ENCODE results near the gene OSBPL7.

Gene OSBPL7

DNA sequence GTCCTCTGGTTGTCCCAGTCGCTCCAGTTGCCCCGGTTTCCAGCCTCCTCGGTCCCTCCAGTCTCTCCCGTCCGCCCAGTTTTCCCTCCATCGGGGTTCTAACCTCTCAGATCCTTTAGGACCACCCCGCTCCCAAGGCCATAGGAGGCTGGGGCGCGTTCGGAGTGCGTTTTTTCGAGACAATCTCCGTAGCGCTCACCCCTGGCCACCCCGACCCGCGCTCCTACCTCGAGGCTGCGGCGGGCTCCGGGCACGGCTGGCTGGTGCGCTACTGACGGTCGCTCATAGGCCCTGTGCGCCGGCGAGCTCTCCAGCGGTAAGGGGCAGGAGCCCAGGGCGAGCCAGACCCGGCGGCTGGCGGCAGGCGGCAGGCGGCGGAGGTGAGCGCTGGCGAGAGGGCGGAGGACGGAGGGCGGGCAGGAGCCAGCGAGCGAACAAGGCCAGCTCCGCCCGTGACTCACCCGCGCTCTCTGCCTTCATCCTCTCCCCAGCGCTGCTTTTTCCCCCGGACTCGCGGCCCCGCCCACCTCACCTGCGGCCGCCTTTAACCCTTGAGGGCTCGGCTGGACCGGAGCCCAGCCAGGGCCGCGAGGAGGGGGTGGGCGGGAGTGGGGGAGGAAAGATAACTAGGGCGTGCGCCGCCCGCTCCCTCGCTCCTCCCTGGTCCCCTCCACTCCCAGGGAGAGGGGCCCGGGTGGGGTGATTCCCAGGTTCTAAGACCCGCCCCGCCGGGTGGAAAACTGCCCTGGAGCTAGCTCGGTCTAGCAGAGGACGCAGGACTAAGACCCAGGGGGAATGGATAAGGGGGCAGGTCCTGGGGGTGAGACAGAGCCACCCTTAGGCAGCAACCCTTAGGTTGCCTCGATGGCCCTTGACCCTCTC is 29.3 kb upstream of the OSBPL7 start, which contains the start of gene SP6:
Gene SP6, minus strand, starts transcription at position 472 of the 882 bp plus-strand sequence. CDS start 2,734 bp downstream, outside the sequence.
- DNase-seq (ENCODE audit: insufficient read length, low spot score) (no peak), FAIRE-seq (no peak)
- TF ChIP-seq TAF1 (IDR thresholded peaks at IDR 0.05; ENCODE audit: low read depth, low read length) (no peak), PAX5 (IDR thresholded peaks at IDR 0.05; ENCODE audit: insufficient read depth, low read length, severe bottlenecking) (no peak), SPI1 (IDR thresholded peaks at IDR 0.05; ENCODE audit: low read depth, low read length) (no peak), POLR2A (IDR thresholded peaks at IDR 0.05; ENCODE audit: low read depth, low read length) (no peak), POU2F2 (IDR thresholded peaks at IDR 0.05; ENCODE audit: low read depth, low read length) (no peak), POLR2AphosphoS5 (IDR thresholded peaks at IDR 0.05; ENCODE audit: low read depth, low read length) (no peak)

- TF ChIP-seq POLR2AphosphoS5 (IDR thresholded peaks at IDR 0.05; ENCODE audit: low read depth, low read length), result no peak
- TF ChIP-seq POLR2A (IDR thresholded peaks at IDR 0.05; ENCODE audit: low read depth, low read length), result no peak
- TF ChIP-seq POU2F2 (IDR thresholded peaks at IDR 0.05; ENCODE audit: low read depth, low read length), result no peak
- TF ChIP-seq TAF1 (IDR thresholded peaks at IDR 0.05; ENCODE audit: low read depth, low read length), result no peak
- no peak for TF ChIP-seq SPI1 (IDR thresholded peaks at IDR 0.05; ENCODE audit: low read depth, low read length)
- DNase-seq (ENCODE audit: insufficient read length, low spot score) (no peak), FAIRE-seq (no peak)
Observed at GRCh38 chr17:47850373-47850691, 28.7 kb upstream of the OSBPL7 start.

- TF ChIP-seq SPI1 (IDR thresholded peaks at IDR 0.05; ENCODE audit: low read depth, low read length) (no peak), TAF1 (IDR thresholded peaks at IDR 0.05; ENCODE audit: low read depth, low read length) (no peak), POU2F2 (IDR thresholded peaks at IDR 0.05; ENCODE audit: low read depth, low read length) (no peak), PAX5 (IDR thresholded peaks at IDR 0.05; ENCODE audit: insufficient read depth, low read length, severe bottlenecking) (no peak)
- DNase-seq (ENCODE audit: insufficient read length, low spot score) (no peak), FAIRE-seq (no peak)
Observed at GRCh38 chr17:47848198-47848513, 26.6 kb upstream of the OSBPL7 start.

DNA sequence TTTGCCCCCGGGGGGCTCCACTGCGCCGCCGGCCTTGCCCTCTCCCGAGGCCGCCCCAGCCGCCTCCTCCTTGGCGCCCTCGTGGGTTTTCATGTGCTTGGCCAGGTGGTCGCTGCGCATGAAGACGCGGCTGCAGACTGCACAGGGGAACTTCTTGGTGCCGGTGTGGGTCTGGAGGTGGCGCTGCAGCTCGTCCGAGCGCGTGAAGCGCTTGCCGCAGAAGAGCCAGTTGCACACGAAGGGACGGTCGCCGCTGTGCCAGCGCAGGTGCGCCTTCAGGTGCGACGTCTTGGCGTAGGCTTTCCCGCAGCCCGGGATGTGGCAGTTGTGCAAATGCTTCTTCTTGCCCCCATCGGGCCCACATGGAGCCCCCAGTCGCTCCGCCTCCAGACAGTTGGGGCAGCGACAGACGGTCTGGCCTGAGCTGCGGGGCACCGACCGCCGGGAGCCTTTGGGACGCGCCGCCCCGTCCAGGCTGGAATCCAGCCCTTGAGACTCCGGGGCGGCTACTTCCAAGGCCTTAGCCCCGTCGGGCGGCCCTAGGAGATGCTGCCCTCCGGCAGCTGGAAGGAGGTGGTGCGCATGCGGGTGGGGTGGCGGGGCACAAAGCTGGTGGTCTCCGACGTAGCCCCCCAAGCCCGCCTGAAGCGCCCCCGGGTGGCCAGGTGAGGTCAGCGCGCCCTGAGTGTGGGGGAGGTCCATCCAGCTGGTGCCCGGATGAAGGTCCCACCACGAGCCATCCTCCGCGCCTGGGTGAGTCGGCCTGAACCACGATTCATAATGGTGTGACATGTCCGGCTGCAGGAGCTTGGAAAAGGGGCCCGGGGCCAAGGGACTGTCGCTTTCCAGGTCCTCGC is 26.0 kb upstream of the OSBPL7 start:
- DNase-seq (ENCODE audit: insufficient read length, low spot score), result no peak
- TF ChIP-seq PAX5 (IDR thresholded peaks at IDR 0.05; ENCODE audit: insufficient read depth, low read length, severe bottlenecking) (no peak), SPI1 (IDR thresholded peaks at IDR 0.05; ENCODE audit: low read depth, low read length) (no peak), POU2F2 (IDR thresholded peaks at IDR 0.05; ENCODE audit: low read depth, low read length) (no peak), POLR2AphosphoS5 (IDR thresholded peaks at IDR 0.05; ENCODE audit: low read depth, low read length) (no peak), TAF1 (IDR thresholded peaks at IDR 0.05; ENCODE audit: low read depth, low read length) (no peak), POLR2A (IDR thresholded peaks at IDR 0.05; ENCODE audit: low read depth, low read length) (no peak)
- FAIRE-seq, result no peak

DNA sequence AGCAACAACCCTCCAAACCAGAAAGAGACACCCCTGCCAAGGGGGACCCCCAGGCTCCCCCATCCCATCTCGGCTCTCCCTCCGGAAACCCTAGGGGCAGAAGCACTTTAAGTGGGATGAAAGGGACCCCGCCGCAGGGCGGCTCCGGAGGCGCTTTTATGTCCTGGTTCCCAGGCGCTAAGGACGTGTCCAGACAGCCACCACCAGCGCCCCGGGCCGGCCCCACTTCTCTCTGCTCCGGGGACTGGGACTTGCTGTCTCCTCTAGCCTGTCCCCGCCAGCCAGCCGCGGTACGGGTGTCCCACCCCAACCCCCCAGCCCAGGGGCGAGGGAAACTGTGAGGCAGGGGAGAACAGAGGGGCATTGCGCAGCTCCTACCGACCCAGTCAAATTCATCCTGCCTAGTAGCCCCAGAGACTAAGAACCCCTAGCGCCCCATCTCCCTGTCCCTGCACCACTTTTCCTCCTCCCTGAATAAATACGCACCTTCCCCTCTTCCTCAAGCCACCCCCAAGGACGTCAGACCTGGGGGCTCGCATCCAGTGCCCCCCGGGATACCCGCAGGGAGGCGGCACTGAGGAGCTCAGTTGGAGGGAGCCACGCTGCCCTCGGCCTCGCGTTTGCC is 25.2 kb upstream of the OSBPL7 start:
- TF ChIP-seq PAX5 (IDR thresholded peaks at IDR 0.05; ENCODE audit: insufficient read depth, low read length, severe bottlenecking), result no peak
- TF ChIP-seq POU2F2 (IDR thresholded peaks at IDR 0.05; ENCODE audit: low read depth, low read length), result no peak
- TF ChIP-seq POLR2AphosphoS5 (IDR thresholded peaks at IDR 0.05; ENCODE audit: low read depth, low read length), result no peak
- no peak for TF ChIP-seq SPI1 (IDR thresholded peaks at IDR 0.05; ENCODE audit: low read depth, low read length)
- TF ChIP-seq POLR2A (IDR thresholded peaks at IDR 0.05; ENCODE audit: low read depth, low read length), result no peak
- no peak for TF ChIP-seq TAF1 (IDR thresholded peaks at IDR 0.05; ENCODE audit: low read depth, low read length)
- DNase-seq (ENCODE audit: insufficient read length, low spot score) (no peak), FAIRE-seq (no peak)

DNA sequence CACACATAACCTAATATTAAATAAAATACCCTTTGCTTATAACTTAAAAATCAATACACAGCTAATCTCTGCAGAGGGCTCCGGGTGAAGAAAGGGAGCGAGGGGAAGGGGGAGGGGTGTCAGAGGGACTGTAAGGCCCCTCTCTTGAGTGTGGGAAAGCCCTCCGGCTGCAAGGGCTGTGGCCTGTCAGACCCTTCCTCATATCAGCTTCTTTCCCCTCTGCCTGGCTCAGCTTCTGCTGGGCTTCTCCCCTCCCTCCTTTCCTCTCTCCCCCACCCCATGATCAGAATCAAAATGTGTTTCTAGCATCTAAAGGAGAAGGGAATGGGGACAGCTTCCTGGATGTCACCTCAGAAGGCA is 24.1 kb upstream of the OSBPL7 start:
- TF ChIP-seq POLR2A (IDR thresholded peaks at IDR 0.05; ENCODE audit: low read depth, low read length) (no peak), POU2F2 (IDR thresholded peaks at IDR 0.05; ENCODE audit: low read depth, low read length) (no peak), POLR2AphosphoS5 (IDR thresholded peaks at IDR 0.05; ENCODE audit: low read depth, low read length) (no peak), SPI1 (IDR thresholded peaks at IDR 0.05; ENCODE audit: low read depth, low read length) (no peak), PAX5 (IDR thresholded peaks at IDR 0.05; ENCODE audit: insufficient read depth, low read length, severe bottlenecking) (no peak), TAF1 (IDR thresholded peaks at IDR 0.05; ENCODE audit: low read depth, low read length) (no peak)
- FAIRE-seq (no peak), DNase-seq (ENCODE audit: insufficient read length, low spot score) (no peak)

DNA sequence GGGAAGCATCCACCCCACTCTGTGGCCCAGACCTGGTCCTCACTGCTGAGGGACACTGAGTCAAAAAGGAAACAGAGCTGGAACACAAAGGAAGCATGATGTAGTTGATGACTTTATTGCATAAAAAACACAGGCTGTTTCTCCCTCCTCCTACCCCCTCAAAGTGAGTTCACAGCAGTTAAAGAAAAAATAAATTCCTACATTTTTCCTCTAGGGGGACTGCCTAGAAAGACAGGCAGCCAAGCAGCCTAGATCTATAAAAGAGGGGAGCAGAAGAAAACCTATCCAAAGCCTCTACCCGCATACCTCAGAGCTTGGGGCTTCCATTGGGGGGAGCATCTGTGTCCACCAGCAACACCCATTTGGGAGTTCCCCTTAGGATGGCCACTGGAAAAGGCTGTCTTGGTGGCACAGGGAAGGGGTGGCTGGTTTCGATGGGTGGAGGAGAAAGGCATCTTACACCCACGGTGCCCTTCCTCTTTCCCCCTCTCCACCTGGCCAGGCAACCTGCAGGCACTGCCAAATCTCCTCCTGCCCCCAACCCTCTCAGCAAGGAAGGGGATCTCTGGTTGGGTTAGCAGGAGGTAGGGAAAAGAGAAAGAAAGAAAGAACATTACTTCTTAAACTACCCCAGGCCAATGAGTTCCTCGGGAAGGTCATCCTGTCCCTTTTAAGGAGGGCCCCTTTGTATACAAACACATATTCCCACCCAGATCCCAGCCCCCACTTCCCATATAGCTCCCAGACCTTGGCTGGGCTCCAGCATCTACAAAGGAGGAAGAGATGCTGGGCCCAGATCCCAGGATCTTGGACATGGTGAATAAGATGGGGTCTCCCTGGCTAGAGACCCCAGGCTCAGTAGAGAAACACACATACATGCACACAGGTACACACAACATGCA is 23.5 kb upstream of the OSBPL7 start:
- DNase-seq (ENCODE audit: insufficient read length, low spot score), result no peak

GRCh38 chr17:47844227-47844626 is 22.6 kb upstream of the OSBPL7 start:
- no peak for DNase-seq (ENCODE audit: insufficient read length, low spot score)
- no peak for FAIRE-seq
- TF ChIP-seq POLR2AphosphoS5 (IDR thresholded peaks at IDR 0.05; ENCODE audit: low read depth, low read length) (no peak), POLR2A (IDR thresholded peaks at IDR 0.05; ENCODE audit: low read depth, low read length) (no peak), SPI1 (IDR thresholded peaks at IDR 0.05; ENCODE audit: low read depth, low read length) (no peak), POU2F2 (IDR thresholded peaks at IDR 0.05; ENCODE audit: low read depth, low read length) (no peak), PAX5 (IDR thresholded peaks at IDR 0.05; ENCODE audit: insufficient read depth, low read length, severe bottlenecking) (no peak), TAF1 (IDR thresholded peaks at IDR 0.05; ENCODE audit: low read depth, low read length) (no peak)

More for the DNA sequence above, 23.5 kb upstream of the OSBPL7 start:
- TF ChIP-seq SPI1 (IDR thresholded peaks at IDR 0.05; ENCODE audit: low read depth, low read length) (no peak), POU2F2 (IDR thresholded peaks at IDR 0.05; ENCODE audit: low read depth, low read length) (no peak), TAF1 (IDR thresholded peaks at IDR 0.05; ENCODE audit: low read depth, low read length) (no peak), POLR2AphosphoS5 (IDR thresholded peaks at IDR 0.05; ENCODE audit: low read depth, low read length) (no peak), POLR2A (IDR thresholded peaks at IDR 0.05; ENCODE audit: low read depth, low read length) (no peak), PAX5 (IDR thresholded peaks at IDR 0.05; ENCODE audit: insufficient read depth, low read length, severe bottlenecking) (no peak)
- FAIRE-seq, result no peak

All from GM12891 (cell line).